Keratinocyte (primary cell): ENCODE results near the gene DHCR7. TPM values are rescaled to one million over a fixed set of nuclear protein-coding genes. Genes with fewer than 3 reads are reported as not detected.

Experiments used
- DNase-seq: peaks from one replicate; pipeline ENCODE4 v3.0.0-alpha.2; 2011; ENCODE audit warnings: low read depth, missing footprints, low spot score
- FAIRE-seq: peaks from 2 replicates; lab custom pipeline; 2011; peaks lifted over from hg19 to GRCh38; lab: Jason Lieb, UNC
- H2AFZ ChIP-seq: 2 replicates; pipeline ENCODE4 v1.6.0; 2012; ENCODE audit warnings: low read length, control low read depth, inconsistent platforms; ENCODE audit not compliant: control insufficient read depth
- H3K27ac ChIP-seq: 2 replicates; pipeline ENCODE4 v1.5.1; 2011; ENCODE audit warnings: low read length; ENCODE audit not compliant: control insufficient read depth, insufficient read depth
- H3K27me3 ChIP-seq: 3 replicates; pipeline ENCODE4 v1.6.0; 2011; ENCODE audit warnings: low read length; ENCODE audit not compliant: control insufficient read depth, insufficient read depth; ENCODE audit errors: extremely low read depth
- H3K36me3 ChIP-seq, 2 experiments: 2 replicates in 1 of 2; 3 replicates in 1 of 2; pipeline ENCODE4 v1.5.1; 2011; ENCODE audit warnings: low read length in 2 of 2, mild to moderate bottlenecking in 1 of 2; ENCODE audit not compliant: control insufficient read depth in 2 of 2, insufficient read depth in 2 of 2; ENCODE audit errors: extremely low read depth in 1 of 2
- H3K4me1 ChIP-seq: 3 replicates; pipeline ENCODE4 v1.5.1; 2011; ENCODE audit warnings: low read length; ENCODE audit not compliant: control insufficient read depth, insufficient read depth; ENCODE audit errors: extremely low read depth
- H3K4me2 ChIP-seq: 3 replicates; pipeline ENCODE4 v1.6.0; 2011; ENCODE audit warnings: low read depth, low read length; ENCODE audit not compliant: control insufficient read depth, insufficient read depth; ENCODE audit errors: extremely low read depth
- H3K4me3 ChIP-seq, 3 experiments: fragments of 200-600 bp in 1 of 3; sonication (generic) in 1 of 3; 2 replicates in 2 of 3; 3 replicates in 1 of 3; pipeline ENCODE4 v1.5.1; 2011 to 2016; ENCODE audit warnings: low read length in 3 of 3, mild to moderate bottlenecking in 3 of 3, control low read depth in 2 of 3, inconsistent platforms in 1 of 3, low read depth in 1 of 3, mixed read lengths in 1 of 3, mixed run types in 1 of 3, moderate library complexity in 1 of 3; ENCODE audit not compliant: control insufficient read depth in 2 of 3, insufficient read depth in 2 of 3; ENCODE audit errors: extremely low read depth in 1 of 3
- H3K79me2 ChIP-seq: 2 replicates; pipeline ENCODE4 v1.6.0; 2012; ENCODE audit warnings: low read length; ENCODE audit not compliant: control insufficient read depth, insufficient read depth
- H3K9ac ChIP-seq: 3 replicates; pipeline ENCODE4 v1.6.0; 2011; ENCODE audit warnings: low read length; ENCODE audit not compliant: control insufficient read depth, insufficient read depth; ENCODE audit errors: extremely low read depth
- H3K9me1 ChIP-seq: 3 replicates; pipeline ENCODE4 v1.6.0; 2011; ENCODE audit warnings: low read length; ENCODE audit not compliant: control insufficient read depth, insufficient read depth; ENCODE audit errors: extremely low read depth
- H3K9me3 ChIP-seq: 2 replicates; pipeline ENCODE4 v1.5.1; 2012; ENCODE audit warnings: low read depth, low read length; ENCODE audit not compliant: control insufficient read depth
- H4K20me1 ChIP-seq: 3 replicates; pipeline ENCODE4 v1.6.0; 2011; ENCODE audit warnings: low read length; ENCODE audit not compliant: control insufficient read depth, insufficient read depth; ENCODE audit errors: extremely low read depth
- EZH2 ChIP-seq: IDR thresholded peaks from one replicate; pipeline ENCODE4 v1.6.1; 2012; ENCODE audit warnings: inconsistent platforms, mild to moderate bottlenecking, low read length, moderate library complexity
- dilution Hi-C: fragments of 300-500 bp; cut with MboI; formaldehyde crosslinking; loops from one replicate; pipeline ENCODE4 v1.7.0; 2020; ENCODE audit warnings: low sequenced_read_pairs; ENCODE audit not compliant: extremely low pct_ligation_motif_present
- polyA plus RNA-seq, 5 experiments: library from polyadenylated mRNA; depleted of rRNA in 3 of 5; stranded (reverse) in 3 of 5; stranded (forward) in 1 of 5; unstranded in 1 of 5; fragments of >200 nt; gene quantifications; 1 replicate in 1 of 5; 2 replicates in 3 of 5; 3 replicates in 1 of 5; pipeline versions ENCODE4 v1.2.1 to v1.2.3, GENCODE V29; 2011 to 2012; ENCODE audit warnings: missing spikeins in 2 of 5, low read depth in 1 of 5, low replicate concordance in 1 of 5
- TF ChIP-seq, protein P1 (sequence below), 3 experiments: IDR thresholded peaks in 1 of 3; conservative IDR thresholded peaks in 1 of 3; optimal IDR thresholded peaks in 1 of 3; 2 replicates in 2 of 3; 3 replicates in 1 of 3; pipeline versions ENCODE3 to v1.5.1; 2011; ENCODE audit warnings: low read length in 3 of 3, mild to moderate bottlenecking in 3 of 3, moderate library complexity in 2 of 3, control low read depth in 1 of 3, inconsistent platforms in 1 of 3; ENCODE audit not compliant: insufficient read depth in 2 of 3; ENCODE audit errors: extremely low read depth in 1 of 3

DHCR7 gene
- polyA plus RNA-seq, 1 donor (not counting 4 experiments of a cell fraction or from before 2014, with no cell fraction given), result 143 TPM

DNA sequence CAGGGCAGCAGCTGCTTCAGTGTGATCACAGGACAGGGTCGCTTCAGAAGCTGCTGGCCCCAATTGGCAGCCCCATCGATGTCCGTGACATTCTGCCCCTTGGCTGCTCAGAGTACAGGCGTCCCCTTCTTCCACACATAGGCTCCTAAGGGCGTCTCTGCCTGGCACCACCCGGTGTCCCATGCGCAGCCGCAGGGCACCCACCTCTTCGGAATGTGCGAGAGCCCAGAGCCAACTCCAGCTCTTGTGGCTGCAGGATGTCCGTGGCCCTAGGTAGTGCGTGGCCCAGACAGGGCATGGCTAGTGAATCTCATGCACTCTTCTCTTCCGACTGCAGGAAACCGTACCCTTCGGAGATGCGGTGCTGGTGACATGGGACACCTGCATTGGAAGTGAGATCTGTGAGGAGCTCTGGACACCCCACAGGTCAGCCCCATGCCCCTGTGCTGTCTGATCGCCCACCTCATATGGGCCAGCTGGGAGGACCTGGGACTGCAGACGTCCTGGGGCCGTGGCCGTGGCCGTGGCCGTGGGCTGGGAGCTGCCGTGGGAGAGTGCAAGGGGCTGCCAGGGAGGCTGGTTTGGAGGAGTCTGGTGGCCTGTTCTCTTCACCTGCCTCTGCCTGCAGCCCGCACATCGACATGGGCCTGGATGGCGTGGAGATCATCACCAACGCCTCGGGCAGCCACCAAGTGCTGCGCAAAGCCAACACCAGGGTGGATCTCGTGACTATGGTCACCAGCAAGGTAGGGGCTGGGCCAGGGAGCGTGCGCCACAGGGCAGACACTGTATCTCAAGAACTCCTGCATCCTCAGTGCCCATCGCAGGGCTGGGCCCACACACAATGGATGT lies 25.0 kb upstream of the DHCR7 start:
- Histone ChIP-seq H4K20me1 (no peaks in the 10 kb centered on the region), H3K79me2 (no peaks in the 10 kb centered on the region), H3K27ac (no peak overlapping the region), H3K4me2 (no peak overlapping the region), H3K27me3 (no peaks in the 10 kb centered on the region), H3K9me1 (no peaks in the 10 kb centered on the region), H3K9ac (no peak overlapping the region), H3K9me3 (no peaks in the 10 kb centered on the region), H2AFZ (no peak overlapping the region), H3K4me3 (no peak overlapping the region), H3K36me3 (peaks cover 17 to 29% of the 10 kb centered on the region in 2 experiments), H3K4me1 (no peaks in the 10 kb centered on the region)
- TF ChIP-seq, protein P1, sequence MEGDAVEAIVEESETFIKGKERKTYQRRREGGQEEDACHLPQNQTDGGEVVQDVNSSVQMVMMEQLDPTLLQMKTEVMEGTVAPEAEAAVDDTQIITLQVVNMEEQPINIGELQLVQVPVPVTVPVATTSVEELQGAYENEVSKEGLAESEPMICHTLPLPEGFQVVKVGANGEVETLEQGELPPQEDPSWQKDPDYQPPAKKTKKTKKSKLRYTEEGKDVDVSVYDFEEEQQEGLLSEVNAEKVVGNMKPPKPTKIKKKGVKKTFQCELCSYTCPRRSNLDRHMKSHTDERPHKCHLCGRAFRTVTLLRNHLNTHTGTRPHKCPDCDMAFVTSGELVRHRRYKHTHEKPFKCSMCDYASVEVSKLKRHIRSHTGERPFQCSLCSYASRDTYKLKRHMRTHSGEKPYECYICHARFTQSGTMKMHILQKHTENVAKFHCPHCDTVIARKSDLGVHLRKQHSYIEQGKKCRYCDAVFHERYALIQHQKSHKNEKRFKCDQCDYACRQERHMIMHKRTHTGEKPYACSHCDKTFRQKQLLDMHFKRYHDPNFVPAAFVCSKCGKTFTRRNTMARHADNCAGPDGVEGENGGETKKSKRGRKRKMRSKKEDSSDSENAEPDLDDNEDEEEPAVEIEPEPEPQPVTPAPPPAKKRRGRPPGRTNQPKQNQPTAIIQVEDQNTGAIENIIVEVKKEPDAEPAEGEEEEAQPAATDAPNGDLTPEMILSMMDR (optimal IDR thresholded peaks at IDR 0.05 in 1 of 3, IDR thresholded peaks at IDR 0.05 in 1 of 3, conservative IDR thresholded peaks at IDR 0.05 in 1 of 3; ENCODE audit: extremely low read depth in 1 of 3, insufficient read depth in 2 of 3, low read length in 3 of 3), result no peak
- no peak for TF ChIP-seq EZH2
- no peak for FAIRE-seq
- no peak for DNase-seq
- dilution Hi-C loops, result no loop called here

DNA sequence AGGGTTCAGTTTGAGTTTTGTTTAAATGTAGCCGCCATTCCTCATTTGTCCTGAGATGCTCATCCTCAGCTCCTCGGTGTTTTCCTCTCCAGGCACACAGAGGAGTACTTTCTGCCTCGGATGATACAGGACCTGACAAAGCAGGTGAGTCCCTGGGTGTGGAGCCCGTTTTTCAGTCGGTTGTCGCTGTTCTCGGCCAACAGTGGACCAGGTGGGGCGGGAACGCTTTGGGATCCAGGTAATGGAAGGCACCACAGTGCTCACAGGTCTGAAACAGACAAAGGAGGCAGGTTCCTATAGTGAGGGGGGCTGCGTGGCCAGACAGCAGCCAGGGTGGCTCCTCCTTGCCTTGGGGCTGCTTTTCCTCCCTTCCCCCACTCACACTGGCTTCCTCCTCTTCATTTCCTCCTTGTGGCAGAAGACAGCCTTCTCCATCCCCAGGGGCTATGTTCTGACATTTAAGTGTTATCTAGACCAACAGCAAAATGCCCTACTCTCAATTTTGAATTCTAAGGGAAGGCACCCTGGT lies 24.2 kb upstream of the DHCR7 start:
- no peak overlapping the region for H3K9ac ChIP-seq
- no peaks in the 10 kb centered on the region for H3K9me3 ChIP-seq
- no peaks in the 10 kb centered on the region for H3K27me3 ChIP-seq
- no peak overlapping the region for H3K4me3 ChIP-seq
- no peaks in the 10 kb centered on the region for H4K20me1 ChIP-seq
- no peak overlapping the region for H3K27ac ChIP-seq
- no peaks in the 10 kb centered on the region for H3K9me1 ChIP-seq
- dilution Hi-C loops, result no loop called here
- FAIRE-seq, result no peak
- no peaks in the 10 kb centered on the region for H3K79me2 ChIP-seq
- H2AFZ ChIP-seq, result no peak overlapping the region
- peaks cover 17 to 27% of the 10 kb centered on the region in 2 experiments for H3K36me3 ChIP-seq
- no peak overlapping the region for H3K4me2 ChIP-seq
- H3K4me1 ChIP-seq, result no peaks in the 10 kb centered on the region
- no peak for TF ChIP-seq EZH2
- TF ChIP-seq, protein P1 (optimal IDR thresholded peaks at IDR 0.05 in 1 of 3, IDR thresholded peaks at IDR 0.05 in 1 of 3, conservative IDR thresholded peaks at IDR 0.05 in 1 of 3; ENCODE audit: extremely low read depth in 1 of 3, insufficient read depth in 2 of 3, low read length in 3 of 3), result no peak
- DNase-seq, result no peak
